Measurements from ENCODE around the gene C1orf198. TPM values are rescaled to one million over a fixed set of nuclear protein-coding genes. Genes with fewer than 3 reads are reported as not detected.
"Not testable (repeated sequence)": the region's sequence is repeated elsewhere in the genome, so short reads cannot be mapped to it uniquely, and the experiment has no call there.

Gene C1orf198
- polyA plus RNA-seq, 12 donors = 59.5 to 148 (median 70.9) TPM

GRCh38 chr1:230864441-230864840 lies 3.9 kb downstream of the C1orf198 start:
- no peak for DNase-seq

- DNase-seq = no peak
Observed at GRCh38 chr1:230863449-230863848, 4.9 kb downstream of the C1orf198 start.

DNA sequence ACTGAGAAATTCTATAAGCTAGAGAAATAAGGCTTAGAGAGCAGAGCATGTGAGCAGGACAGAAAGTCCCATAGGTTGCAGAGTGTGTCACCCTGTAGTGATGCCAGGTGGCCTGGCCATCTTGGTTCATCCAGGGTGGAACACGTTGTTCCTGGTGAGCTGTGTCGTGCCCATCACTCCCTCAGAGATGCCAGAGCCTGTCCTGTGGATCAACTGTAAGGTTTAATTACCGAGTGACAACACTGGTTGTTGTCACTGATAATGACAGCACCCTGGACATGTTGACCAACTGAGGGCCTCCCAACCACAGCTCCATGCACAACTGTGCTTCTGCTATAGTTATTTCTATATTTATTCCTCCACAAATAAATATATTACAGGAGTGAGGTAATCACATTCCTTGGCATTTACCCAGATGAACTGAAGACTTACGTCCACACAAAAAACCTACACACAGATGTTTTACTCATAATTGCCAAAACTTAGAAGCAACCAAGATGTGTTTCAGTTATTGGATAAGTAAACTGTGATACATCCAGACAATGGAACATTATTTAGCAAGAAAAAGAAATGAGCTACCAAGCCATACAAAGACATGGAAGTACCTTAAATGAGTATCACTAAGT lies 6.2 kb downstream of the C1orf198 start:
- no peak for DNase-seq

GRCh38 chr1:230861489-230861888 lies 6.8 kb downstream of the C1orf198 start:
- no peak for DNase-seq

- DNase-seq = no peak
Observed at GRCh38 chr1:230860617-230861384, 7.5 kb downstream of the C1orf198 start.

DNA sequence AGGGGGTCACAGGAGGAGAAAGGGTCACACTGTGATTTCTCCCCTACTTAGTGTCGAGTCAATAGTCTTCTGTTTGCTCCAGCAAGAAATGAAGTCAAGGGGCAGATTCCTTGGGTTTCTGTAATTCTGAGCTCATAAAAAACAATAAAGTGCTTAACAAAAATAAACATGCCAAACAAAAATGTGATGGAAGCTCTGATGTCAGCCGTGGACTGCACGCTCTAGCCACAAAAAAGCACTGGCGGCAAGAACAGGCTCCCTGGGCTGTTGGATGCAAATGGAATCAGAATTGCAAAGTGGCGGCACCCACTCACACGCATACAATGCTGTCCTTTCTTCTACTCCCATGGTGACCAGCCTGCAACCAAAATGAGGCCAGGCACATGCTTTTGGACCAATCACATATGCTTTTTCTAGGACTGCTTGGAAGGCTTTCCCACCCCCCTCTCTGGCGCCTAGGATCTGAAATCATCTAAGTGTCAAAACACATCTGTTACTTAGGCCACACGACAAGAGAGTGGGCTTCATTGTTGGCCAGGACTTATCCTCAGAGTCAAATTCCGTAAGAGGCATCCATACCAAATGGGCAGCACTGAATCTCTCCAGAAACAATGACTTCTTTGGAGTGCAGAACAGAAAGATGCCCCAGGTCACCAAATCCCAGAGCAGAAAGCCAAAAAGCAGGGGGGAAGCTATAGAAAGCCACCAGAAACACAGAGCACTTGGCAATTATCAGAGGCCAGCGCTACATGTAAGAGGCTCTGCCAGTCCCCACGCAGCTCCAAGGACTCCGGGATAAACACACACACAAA lies 9.2 kb downstream of the C1orf198 start:
- peak; percentile 29 for DNase-seq

- no peak for DNase-seq
Observed at GRCh38 chr1:230858236-230858820, 10.0 kb downstream of the C1orf198 start.

- DNase-seq = no peak
Observed at GRCh38 chr1:230857822-230858221, 10.5 kb downstream of the C1orf198 start.

DNA sequence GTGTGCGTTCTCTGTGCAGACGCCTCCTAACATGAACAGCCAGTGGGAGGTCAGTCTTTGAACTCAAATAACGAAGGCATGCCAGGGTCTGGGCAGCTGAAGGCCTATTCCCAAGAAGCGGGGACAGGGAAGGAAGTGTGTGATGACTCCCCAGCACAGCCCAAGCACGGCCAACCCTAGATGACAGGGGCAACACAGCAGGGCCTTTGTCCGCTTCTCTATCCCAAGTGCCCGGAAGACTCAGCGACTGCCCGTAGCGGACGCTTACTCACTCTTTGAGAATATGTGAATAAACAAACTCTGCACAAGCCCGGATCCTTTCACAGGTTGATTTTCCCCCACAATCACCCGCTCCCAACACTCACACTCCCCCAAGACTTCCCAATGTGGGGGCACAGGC lies 11.2 kb downstream of the C1orf198 start:
- no peak for DNase-seq

- DNase-seq = no peak
Observed at GRCh38 chr1:230855886-230856285, 12.4 kb downstream of the C1orf198 start.

DNA sequence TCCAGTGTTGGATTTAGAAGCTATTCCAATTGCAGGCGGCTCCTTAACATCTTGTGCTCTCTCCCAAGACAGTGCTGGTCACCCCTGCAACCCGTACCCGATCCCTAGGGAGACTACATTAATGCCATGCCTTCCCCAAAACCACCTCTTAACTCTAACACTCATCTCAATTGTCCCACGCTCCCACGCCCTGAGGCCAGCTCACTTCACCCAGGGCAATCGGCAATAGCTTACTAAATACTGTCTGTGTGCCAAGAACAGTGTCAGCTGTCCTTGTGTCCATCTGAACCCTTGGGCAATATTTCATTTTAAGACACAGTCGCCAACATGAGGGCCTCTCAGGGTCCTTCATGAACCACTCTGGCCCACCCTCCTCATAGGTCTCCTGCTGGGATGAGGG lies 13.9 kb downstream of the C1orf198 start:
- no peak for DNase-seq

- DNase-seq = no peak
Observed at GRCh38 chr1:230853731-230854130, 14.6 kb downstream of the C1orf198 start.

DNA sequence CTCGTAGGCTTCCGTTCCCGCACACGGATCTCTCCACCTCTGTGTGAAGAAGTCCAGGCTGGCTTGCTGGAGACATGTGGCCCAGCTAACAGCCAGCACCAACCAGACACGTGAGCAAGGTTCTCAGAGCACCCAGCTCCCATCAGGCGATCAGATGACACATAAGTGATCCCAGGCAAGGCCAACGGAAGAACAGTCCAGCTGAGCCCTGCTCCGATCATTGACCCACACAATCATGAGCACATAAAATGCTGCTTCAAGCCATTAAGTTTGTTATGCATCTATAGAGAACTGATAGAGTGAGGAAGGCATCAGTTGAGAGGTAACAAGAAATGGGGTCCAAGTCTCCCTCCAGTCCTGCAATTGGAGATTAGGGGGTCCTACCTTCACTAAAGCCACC lies 15.4 kb downstream of the C1orf198 start:
- no peak for DNase-seq

DNA sequence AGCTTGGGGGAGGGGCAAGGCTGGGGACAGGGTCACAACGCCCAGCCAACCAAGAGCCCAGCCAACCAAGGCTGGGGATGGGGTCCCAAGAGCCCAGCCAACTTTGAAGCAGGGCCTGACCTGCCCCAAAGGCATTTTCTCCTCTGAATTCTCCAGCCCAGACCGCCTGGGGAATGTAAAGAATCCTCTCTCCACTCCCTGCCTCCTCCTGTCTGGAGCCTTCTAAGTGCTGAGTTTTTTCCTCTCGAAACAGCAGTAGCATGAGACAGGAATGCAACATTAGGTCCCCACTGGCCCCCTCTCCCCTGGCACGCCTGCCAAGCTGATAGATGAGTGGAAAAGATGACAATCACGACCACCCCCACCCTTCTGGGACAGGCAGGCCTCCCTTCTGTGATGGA lies 17.0 kb downstream of the C1orf198 start:
- DNase-seq = no peak

DNA sequence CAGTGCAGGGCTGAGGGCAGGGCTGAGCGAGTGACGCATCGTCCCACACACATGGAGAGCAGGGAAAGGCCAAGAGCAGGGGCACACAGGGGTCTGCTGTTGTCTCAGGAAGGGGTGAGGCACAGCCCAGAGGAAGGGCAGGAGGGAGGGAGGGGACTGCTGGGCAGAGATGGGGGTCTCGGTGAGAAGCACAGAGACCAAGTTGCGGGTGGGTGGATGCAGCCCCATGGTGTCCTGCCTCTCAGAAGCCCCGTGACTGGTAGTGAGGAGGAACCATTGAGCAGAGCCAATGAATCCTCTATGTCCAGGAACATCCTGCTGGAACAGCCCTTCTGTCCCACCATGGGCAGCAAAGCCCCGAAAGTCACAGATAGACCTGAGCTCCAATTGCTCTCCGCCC lies 17.8 kb downstream of the C1orf198 start:
- no peak for DNase-seq

- peak; percentile 89 for DNase-seq
Observed at GRCh38 chr1:230849451-230850224, 18.7 kb downstream of the C1orf198 start.

- DNase-seq = no peak
Observed at GRCh38 chr1:230848235-230848634, 20.1 kb downstream of the C1orf198 start.

- not testable (repeated sequence) for DNase-seq
Observed at GRCh38 chr1:230845184-230845583, 23.1 kb downstream of the C1orf198 start.

DNA sequence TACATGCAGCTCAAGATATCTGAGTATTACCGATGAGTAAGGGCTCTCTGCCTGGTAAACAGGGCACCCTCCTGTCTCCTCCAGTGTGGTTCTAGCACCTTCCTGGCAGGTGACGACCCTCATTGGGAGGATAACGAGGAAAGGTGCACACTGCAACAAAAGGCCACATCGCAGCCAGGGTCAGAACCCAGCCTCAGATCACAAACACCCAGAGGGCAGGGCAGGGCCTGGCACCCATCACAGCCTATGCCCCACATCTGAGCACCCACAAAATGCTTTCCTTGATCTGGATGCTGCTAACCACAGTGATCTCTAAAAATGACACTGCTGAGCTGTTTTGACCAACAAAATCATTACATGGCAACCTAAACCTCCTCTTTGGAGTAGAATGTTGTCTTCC lies 23.8 kb downstream of the C1orf198 start:
- DNase-seq = no peak

DNA sequence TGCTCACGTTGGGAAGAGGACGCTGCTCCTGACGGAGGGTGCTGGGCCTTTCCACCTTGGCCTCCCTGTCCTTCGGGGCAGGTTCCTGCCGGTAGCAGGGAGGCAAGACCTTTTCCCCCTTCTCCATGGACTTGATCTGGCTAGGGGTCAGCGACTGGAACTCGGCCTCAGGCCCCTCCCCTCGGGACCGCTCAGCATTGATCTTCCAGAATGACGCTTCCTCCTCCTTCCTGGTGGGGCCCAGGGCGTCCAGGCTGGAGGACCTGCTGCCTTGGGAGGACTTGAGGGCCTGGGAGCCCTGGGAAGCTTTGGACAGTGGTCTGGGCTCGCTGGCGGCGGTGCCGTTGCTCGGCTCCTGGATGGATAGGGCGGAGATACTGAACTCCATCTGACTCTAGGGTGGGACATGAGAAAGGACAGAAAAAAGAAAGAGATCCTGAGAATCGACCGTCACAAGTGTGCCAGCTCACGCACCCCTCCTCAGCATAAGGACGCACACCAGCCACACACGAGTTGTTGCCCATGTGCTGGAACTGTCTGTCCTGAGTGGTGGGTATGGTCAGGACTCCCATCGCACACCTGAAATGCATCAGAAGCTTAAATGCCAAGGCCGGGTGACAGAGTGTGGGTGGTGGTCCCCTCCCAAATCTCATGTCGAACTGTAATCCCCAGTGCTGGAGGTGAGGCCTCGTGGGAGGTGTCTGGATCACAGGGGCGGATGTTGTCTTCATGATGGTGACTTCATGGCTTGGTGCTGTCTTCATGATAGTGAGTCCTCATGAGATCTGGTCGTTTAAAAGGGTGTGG lies 24.6 kb downstream of the C1orf198 start:
- DNase-seq = no peak

GRCh38 chr1:230842801-230843200 lies 25.5 kb downstream of the C1orf198 start:
- no peak for DNase-seq

Measured in muscle of arm (tissue), 12 donors.